Measurements from ENCODE around the gene SUGCT. TPM values are rescaled to one million over a fixed set of nuclear protein-coding genes. Genes with fewer than 3 reads are reported as not detected.
"Not testable (repeated sequence)": the region's sequence is repeated elsewhere in the genome, so short reads cannot be mapped to it uniquely, and the experiment has no call there.

The SUGCT gene
- total RNA-seq, 1 donor from 2014 or later = 9.8 TPM

DNA sequence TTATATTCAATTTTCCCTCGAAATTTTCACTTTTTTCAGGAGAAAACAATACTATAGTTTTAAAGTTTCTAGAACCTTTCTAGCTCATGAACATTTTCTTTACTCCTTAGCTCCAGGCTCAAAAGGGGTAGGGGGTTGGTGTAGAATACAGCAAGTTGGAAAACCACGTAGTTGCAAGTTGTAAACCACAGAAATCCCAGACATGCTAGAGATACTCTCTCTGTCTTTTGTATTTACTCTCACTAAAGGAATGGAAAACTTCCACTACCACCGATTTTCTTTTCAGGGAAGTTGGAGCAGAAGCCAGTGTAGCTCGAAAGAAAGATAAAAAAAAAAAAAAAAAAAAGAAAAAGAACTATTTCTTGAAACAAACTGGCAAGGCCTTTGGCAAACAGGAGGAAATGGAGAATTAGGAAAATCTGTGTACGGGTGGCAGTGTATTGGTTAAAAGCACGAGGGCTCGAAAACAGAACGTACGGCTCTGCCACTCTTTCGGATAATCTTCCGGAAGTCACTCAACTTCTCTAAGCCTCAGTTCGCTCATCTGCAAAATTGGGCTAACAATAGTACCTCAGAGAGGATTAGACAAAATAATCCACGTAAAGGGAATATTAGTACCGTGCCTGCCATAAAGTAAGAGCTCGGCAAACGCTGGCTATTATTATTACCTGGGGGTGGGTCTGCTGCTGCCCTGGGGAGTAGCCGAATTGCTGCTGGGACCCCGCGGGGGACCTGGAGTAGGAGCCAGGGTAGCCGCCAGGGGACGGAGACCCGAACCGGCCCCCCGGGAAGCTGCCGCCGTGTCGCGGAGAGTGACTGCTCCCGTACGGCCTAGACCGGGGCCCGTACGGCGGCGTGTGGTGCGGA is 1.0 kb upstream of the SUGCT start:
- DNase-seq (ENCODE audit: low spot score in 2 of 2, unreplicated experiment in 2 of 2) = peak in 1 of 2 experiments; percentile 37
- H3K9me3 Mint-ChIP-seq = no peaks in the 10 kb centered on the region
- peak overlapping the region; percentile 84 for H3K27ac Mint-ChIP-seq

DNA sequence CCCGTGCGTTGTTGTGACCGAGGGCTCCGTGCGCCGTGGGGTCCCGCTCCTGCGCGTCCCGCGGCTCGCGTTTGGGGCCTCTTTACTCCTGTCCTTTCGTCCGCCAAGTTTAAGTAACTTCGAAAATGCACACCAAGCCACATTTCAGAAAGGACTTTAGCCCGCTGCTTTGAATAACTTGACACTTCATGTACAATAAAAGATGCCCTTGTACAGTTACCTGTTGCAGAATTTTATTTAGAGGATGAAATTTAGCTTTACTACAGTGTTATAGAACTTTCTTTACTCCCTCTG is 459 bp downstream of the SUGCT start:
- DNase-seq (ENCODE audit: low spot score in 2 of 2, unreplicated experiment in 2 of 2) = no peak
- Mint-ChIP-seq H3K27me3 (ENCODE audit: low read depth) (peaks cover 2% of the 10 kb centered on the region), H3K9me3 (no peaks in the 10 kb centered on the region), H3K27ac (peak overlapping the region; percentile 34), H3K4me3 (peak overlapping the region; percentile 96), H3K4me1 (peaks cover 16% of the 10 kb centered on the region), H3K36me3 (no peaks in the 10 kb centered on the region)
- TF ChIP-seq, protein P1, sequence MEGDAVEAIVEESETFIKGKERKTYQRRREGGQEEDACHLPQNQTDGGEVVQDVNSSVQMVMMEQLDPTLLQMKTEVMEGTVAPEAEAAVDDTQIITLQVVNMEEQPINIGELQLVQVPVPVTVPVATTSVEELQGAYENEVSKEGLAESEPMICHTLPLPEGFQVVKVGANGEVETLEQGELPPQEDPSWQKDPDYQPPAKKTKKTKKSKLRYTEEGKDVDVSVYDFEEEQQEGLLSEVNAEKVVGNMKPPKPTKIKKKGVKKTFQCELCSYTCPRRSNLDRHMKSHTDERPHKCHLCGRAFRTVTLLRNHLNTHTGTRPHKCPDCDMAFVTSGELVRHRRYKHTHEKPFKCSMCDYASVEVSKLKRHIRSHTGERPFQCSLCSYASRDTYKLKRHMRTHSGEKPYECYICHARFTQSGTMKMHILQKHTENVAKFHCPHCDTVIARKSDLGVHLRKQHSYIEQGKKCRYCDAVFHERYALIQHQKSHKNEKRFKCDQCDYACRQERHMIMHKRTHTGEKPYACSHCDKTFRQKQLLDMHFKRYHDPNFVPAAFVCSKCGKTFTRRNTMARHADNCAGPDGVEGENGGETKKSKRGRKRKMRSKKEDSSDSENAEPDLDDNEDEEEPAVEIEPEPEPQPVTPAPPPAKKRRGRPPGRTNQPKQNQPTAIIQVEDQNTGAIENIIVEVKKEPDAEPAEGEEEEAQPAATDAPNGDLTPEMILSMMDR (IDR thresholded peaks at IDR 0.05; ENCODE audit: unreplicated experiment) = no peak

More for the DNA sequence above, 1.0 kb upstream of the SUGCT start:
- peaks cover 16% of the 10 kb centered on the region for H3K4me1 Mint-ChIP-seq
- H3K27me3 Mint-ChIP-seq (ENCODE audit: low read depth) = peaks cover 2% of the 10 kb centered on the region
- H3K36me3 Mint-ChIP-seq = peaks cover 2% of the 10 kb centered on the region
- TF ChIP-seq, protein P1 (IDR thresholded peaks at IDR 0.05; ENCODE audit: unreplicated experiment) = no peak
- peak overlapping the region; percentile 96 for H3K4me3 Mint-ChIP-seq

DNA sequence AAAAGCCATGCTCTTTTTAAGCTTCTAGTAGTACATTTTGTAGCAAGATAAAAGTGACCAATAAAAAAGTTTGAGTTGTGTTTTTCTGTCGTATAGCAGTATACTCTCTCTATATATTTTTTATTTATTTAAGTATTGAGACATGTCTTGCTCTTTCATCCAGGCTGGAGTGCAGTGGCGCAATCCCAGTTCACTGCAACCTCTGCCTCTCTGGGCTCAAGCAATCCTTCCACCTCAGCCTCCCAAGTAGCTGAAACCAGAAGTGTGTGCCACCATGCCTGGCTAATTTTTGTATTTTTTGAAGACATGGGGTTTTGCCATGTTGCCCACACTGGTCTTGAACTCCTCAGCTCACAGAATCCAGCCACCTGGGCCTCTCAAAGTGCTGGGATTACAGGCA is 2.8 kb downstream of the SUGCT start:
- Mint-ChIP-seq H3K27me3 (ENCODE audit: low read depth) (peaks cover 2% of the 10 kb centered on the region), H3K4me1 (peaks cover 9% of the 10 kb centered on the region), H3K27ac (no peak overlapping the region), H3K4me3 (no peak overlapping the region), H3K36me3 (no peaks in the 10 kb centered on the region), H3K9me3 (no peaks in the 10 kb centered on the region)
- TF ChIP-seq, protein P1 (IDR thresholded peaks at IDR 0.05; ENCODE audit: unreplicated experiment) = no peak
- DNase-seq (ENCODE audit: low spot score in 2 of 2, unreplicated experiment in 2 of 2) = no peak

DNA sequence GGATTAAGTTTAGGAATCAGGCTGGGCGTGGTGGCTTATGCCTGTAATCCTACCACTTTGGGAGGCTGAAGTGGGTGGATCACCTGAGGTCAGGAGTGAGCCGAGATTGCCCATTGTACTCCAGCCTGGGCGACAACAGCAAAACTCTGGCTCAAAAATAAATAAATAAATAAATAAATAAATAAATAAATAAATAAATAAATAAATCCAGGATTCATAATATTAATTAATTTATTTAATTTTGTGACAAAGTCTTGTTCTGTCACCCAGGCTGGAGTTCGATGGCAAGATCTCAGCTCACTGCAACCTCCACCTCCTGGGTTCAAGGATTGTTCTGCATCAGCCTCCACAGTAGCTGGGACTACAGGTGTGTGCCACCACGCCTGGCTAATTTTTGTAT is 4.2 kb downstream of the SUGCT start:
- H3K27ac Mint-ChIP-seq = no peak overlapping the region
- peaks cover 4% of the 10 kb centered on the region for H3K27me3 Mint-ChIP-seq (ENCODE audit: low read depth)
- no peaks in the 10 kb centered on the region for H3K4me1 Mint-ChIP-seq
- DNase-seq (ENCODE audit: low spot score in 2 of 2, unreplicated experiment in 2 of 2) = no peak
- TF ChIP-seq, protein P1 (IDR thresholded peaks at IDR 0.05; ENCODE audit: unreplicated experiment) = no peak
- no peaks in the 10 kb centered on the region for H3K36me3 Mint-ChIP-seq
- H3K4me3 Mint-ChIP-seq = no peak overlapping the region
- no peaks in the 10 kb centered on the region for H3K9me3 Mint-ChIP-seq

DNA sequence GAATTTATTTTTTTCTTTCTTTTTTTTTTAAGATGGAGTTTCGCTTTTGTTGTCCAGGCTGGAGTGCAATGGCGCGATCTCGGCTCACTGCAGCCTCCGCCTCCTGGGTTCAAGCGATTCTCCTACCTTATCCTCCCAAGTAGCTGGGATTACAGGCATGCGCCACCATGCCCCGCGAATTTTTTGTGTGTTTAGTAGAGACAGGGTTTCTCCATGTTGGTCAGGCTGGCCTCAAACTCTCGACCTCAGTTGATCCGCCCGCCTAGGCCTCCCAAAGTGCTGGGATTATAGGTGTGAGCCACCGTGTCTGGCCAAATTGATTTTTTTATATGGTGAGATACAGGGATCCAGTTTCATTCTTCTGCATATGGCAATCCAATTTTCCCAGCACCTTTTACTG is 5.1 kb downstream of the SUGCT start:
- H3K27ac Mint-ChIP-seq; H3K4me1 Mint-ChIP-seq; H3K9me3 Mint-ChIP-seq; DNase-seq (ENCODE audit: low spot score in 2 of 2, unreplicated experiment in 2 of 2); H3K36me3 Mint-ChIP-seq; H3K4me3 Mint-ChIP-seq; H3K27me3 Mint-ChIP-seq (ENCODE audit: low read depth): not testable (repeated sequence)

DNA sequence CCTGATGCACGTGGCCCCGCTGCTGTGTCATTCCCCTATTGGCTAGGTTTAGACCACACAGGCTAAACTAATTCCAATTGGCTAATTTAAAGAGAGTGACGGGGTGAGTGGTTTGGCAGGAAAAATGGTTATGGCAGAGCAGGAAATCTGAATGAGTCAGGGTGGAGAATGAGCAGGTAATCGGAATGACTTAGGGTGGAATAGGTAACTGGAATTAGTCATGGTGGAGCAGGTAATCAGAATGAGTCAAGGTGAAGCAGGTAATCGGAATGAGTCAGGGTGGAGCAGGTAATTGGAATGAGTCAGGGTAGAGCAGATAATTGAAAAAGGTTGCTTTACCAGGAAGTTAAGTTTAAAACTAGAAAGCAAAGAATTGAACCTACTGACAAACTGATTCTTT is 7.1 kb downstream of the SUGCT start:
- not testable (repeated sequence) for H3K4me3 Mint-ChIP-seq; H3K9me3 Mint-ChIP-seq; H3K27me3 Mint-ChIP-seq (ENCODE audit: low read depth); H3K36me3 Mint-ChIP-seq; H3K27ac Mint-ChIP-seq; H3K4me1 Mint-ChIP-seq; DNase-seq (ENCODE audit: low spot score in 2 of 2, unreplicated experiment in 2 of 2)

DNA sequence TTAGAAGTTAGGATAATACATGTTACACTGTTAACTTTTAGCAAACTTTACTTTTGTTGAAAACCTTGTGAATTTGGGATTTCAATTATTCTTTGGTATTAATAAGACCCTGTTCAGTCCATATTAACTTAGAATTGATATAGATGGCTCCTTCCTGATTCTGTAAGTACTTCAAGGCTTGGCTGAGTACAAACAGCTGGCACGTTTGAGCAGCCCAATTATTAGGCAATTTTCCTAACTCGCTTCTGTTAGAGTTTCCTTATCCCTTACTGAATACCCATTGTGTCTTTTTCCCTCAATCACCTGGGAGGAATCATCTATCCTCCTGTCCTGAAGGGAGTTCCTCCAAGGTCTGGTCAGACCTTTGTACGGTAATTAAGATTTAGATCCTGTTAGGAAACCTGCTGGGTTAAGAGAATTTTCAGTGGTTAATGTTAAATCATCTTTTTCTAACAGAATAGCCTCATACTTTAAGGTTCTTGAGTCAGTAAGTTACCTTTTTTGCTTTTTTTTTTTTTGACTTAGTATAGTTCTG is 10.9 kb downstream of the SUGCT start:
- H3K4me1 Mint-ChIP-seq; H3K27me3 Mint-ChIP-seq (ENCODE audit: low read depth); H3K36me3 Mint-ChIP-seq; H3K27ac Mint-ChIP-seq; DNase-seq (ENCODE audit: low spot score in 2 of 2, unreplicated experiment in 2 of 2); H3K4me3 Mint-ChIP-seq: not testable (repeated sequence)
- peaks cover 15% of the 10 kb centered on the region for H3K9me3 Mint-ChIP-seq

Measured in mesothelial cell of epicardium (in vitro differentiated cells).